HEK293 (cell line): ENCODE measurements around the gene RPL12.

ENCODE experiments used
- CTCF ChIA-PET: fragments of 350-600 bp; formaldehyde crosslinking; extraction: SDS; loops from one replicate; lab custom pipeline; 2021; ENCODE audit warnings: antibody characterized with exemption; lab: Yijun Ruan, JAX
- POLR2A ChIA-PET: fragments of 300-600 bp; formaldehyde crosslinking; extraction: SDS; loops from one replicate; lab custom pipeline; 2020; ENCODE audit warnings: antibody characterized with exemption, inconsistent platforms; lab: Yijun Ruan, JAX
- H3K27ac ChIP-seq: fragments of 200-500 bp; sonication (Bioruptor generic); 2 replicates; pipeline ENCODE4 v1.5.1; 2014; ENCODE audit warnings: low read depth, low read length, control low read depth, inconsistent platforms; ENCODE audit errors: extremely low read depth
- H3K36me3 ChIP-seq, 2 experiments: fragments of 200-500 bp in 1 of 2; sonication (Bioruptor generic) in 1 of 2; 1 replicate in 1 of 2; 2 replicates in 1 of 2; pipeline ENCODE4 v1.5.1; 2014 to 2017; ENCODE audit warnings: inconsistent platforms in 2 of 2, low read length in 2 of 2; ENCODE audit not compliant: control insufficient read depth in 2 of 2, insufficient read depth in 1 of 2
- H3K4me1 ChIP-seq: fragments of 200-500 bp; sonication (Bioruptor generic); 2 replicates; pipeline ENCODE4 v1.5.1; 2014; ENCODE audit warnings: mild to moderate bottlenecking, low read length, inconsistent platforms; ENCODE audit not compliant: control insufficient read depth, insufficient read depth
- H3K4me3 ChIP-seq: 2 replicates; pipeline ENCODE4 v1.5.1; 2011; ENCODE audit warnings: low read depth, mild to moderate bottlenecking, control low read depth, low read length, moderate library complexity
- H3K9me3 ChIP-seq: fragments of 200-500 bp; sonication (Bioruptor generic); 2 replicates; pipeline ENCODE4 v1.5.1; 2014; ENCODE audit warnings: low read depth, low read length, inconsistent platforms; ENCODE audit not compliant: control insufficient read depth, insufficient read depth
- EGR2 ChIP-seq: fragments of 450-650 bp; formaldehyde crosslinking; IDR thresholded peaks from 2 replicates; pipeline ENCODE4 v1.5.1; 2016; ENCODE audit warnings: low read depth, missing biosample characterization, missing genetic modification characterization
- FEZF1 ChIP-seq: fragments of 450-650 bp; formaldehyde crosslinking; IDR thresholded peaks from 2 replicates; pipeline ENCODE4 v1.5.1; 2016; ENCODE audit warnings: missing biosample characterization, missing genetic modification characterization
- REST ChIP-seq: fragments of 450-650 bp; formaldehyde crosslinking; IDR thresholded peaks from 2 replicates; pipeline ENCODE4 v1.5.1; 2016; ENCODE audit warnings: missing biosample characterization, missing genetic modification characterization
- ZBTB6 ChIP-seq: fragments of 450-650 bp; formaldehyde crosslinking; IDR thresholded peaks from 2 replicates; pipeline ENCODE4 v1.5.1; 2017; ENCODE audit warnings: missing biosample characterization, missing genetic modification characterization
- ZFHX2 ChIP-seq: fragments of 450-650 bp; formaldehyde crosslinking; conservative IDR thresholded peaks from 2 replicates; pipeline ENCODE4 v1.5.1; 2016; ENCODE audit warnings: missing biosample characterization, missing genetic modification characterization
- ZNF174 ChIP-seq: fragments of 450-650 bp; formaldehyde crosslinking; IDR thresholded peaks from 2 replicates; pipeline ENCODE4 v1.5.0; 2017; ENCODE audit warnings: missing biosample characterization, mild to moderate bottlenecking, missing genetic modification characterization
- ZNF18 ChIP-seq: fragments of 450-650 bp; formaldehyde crosslinking; IDR thresholded peaks from 2 replicates; pipeline ENCODE4 v1.5.1; 2016; ENCODE audit warnings: missing biosample characterization, missing genetic modification characterization
- ZNF184 ChIP-seq: fragments of 450-650 bp; IDR thresholded peaks from 2 replicates; pipeline ENCODE4 v1.5.1; 2018; ENCODE audit warnings: missing biosample characterization, mild to moderate bottlenecking, missing genetic modification characterization
- ZNF248 ChIP-seq: fragments of 450-650 bp; formaldehyde crosslinking; IDR thresholded peaks from 2 replicates; pipeline ENCODE4 v1.5.1; 2017; ENCODE audit warnings: missing biosample characterization, missing genetic modification characterization
- ZNF26 ChIP-seq: fragments of 450-650 bp; formaldehyde crosslinking; IDR thresholded peaks from 2 replicates; pipeline ENCODE4 v1.5.1; 2016; ENCODE audit warnings: missing biosample characterization, missing genetic modification characterization
- ZNF324 ChIP-seq: fragments of 450-650 bp; formaldehyde crosslinking; IDR thresholded peaks from 2 replicates; pipeline ENCODE4 v1.5.1; 2016; ENCODE audit warnings: missing biosample characterization, missing genetic modification characterization
- ZNF488 ChIP-seq: fragments of 450-650 bp; formaldehyde crosslinking; IDR thresholded peaks from 2 replicates; pipeline ENCODE4 v1.5.1; 2016; ENCODE audit warnings: missing biosample characterization, missing genetic modification characterization
- ZNF530 ChIP-seq: fragments of 450-650 bp; formaldehyde crosslinking; IDR thresholded peaks from 2 replicates; pipeline ENCODE4 v1.5.1; 2016; ENCODE audit warnings: low read depth, missing biosample characterization, missing genetic modification characterization
- ZNF561 ChIP-seq: fragments of 450-650 bp; IDR thresholded peaks from 2 replicates; pipeline ENCODE4 v1.5.1; 2018; ENCODE audit warnings: missing biosample characterization, missing genetic modification characterization, borderline replicate concordance
- ZNF704 ChIP-seq: fragments of 450-650 bp; formaldehyde crosslinking; IDR thresholded peaks from 2 replicates; pipeline ENCODE4 v1.5.1; 2016; ENCODE audit warnings: missing biosample characterization, missing genetic modification characterization
- ZNF830 ChIP-seq: fragments of 450-650 bp; IDR thresholded peaks from 2 replicates; pipeline ENCODE4 v1.5.0; 2018; ENCODE audit warnings: missing biosample characterization, missing genetic modification characterization, low read depth, mild to moderate bottlenecking, moderate library complexity
- ZSCAN30 ChIP-seq: fragments of 450-650 bp; IDR thresholded peaks from 2 replicates; pipeline ENCODE4 v1.5.1; 2018; ENCODE audit warnings: missing biosample characterization, mild to moderate bottlenecking, missing genetic modification characterization, moderate library complexity

Gene RPL12

GRCh38 chr9:127473501-127473900 is 22.3 kb upstream of the RPL12 start:
- Histone ChIP-seq H3K4me1 (no peaks in the 10 kb centered on the region), H3K36me3 (peaks cover 0 to 13% of the 10 kb centered on the region in 2 experiments; a peak in 2 of 3 replicates), H3K9me3 (no peaks in the 10 kb centered on the region), H3K27ac (no peak overlapping the region), H3K4me3 (no peak overlapping the region)
- ChIA-PET POLR2A (interaction anchor here (0.7 to 1.8 kb wide), 2 partner anchors 17 to 22 kb away, joined by 5 to 6 read pairs; partner anchors contain the start of genes LRSAM1 and RPL12), CTCF (interaction anchor here (0.7 kb wide), 1 partner anchor 22 kb away, joined by 3 read pairs; no protein-coding TSS in a partner anchor)
- no peak for TF ChIP-seq REST (tag by site-specific recombination)
- no peak for TF ChIP-seq ZNF184 (tag by site-specific recombination)
- TF ChIP-seq ZNF26 = no peak
- no peak for TF ChIP-seq ZNF488 (tag by site-specific recombination)
- no peak for TF ChIP-seq ZNF530 (tag by site-specific recombination)
- no peak for TF ChIP-seq ZFHX2 (tag by site-specific recombination)
- no peak for TF ChIP-seq ZSCAN30 (tag by site-specific recombination)
- no peak for TF ChIP-seq FEZF1 (tag by site-specific recombination)

GRCh38 chr9:127470662-127471061 is 19.5 kb upstream of the RPL12 start:
- Histone ChIP-seq H3K36me3 (peaks cover 0 to 17% of the 10 kb centered on the region in 2 experiments; a peak in 2 of 3 replicates), H3K27ac (no peak overlapping the region), H3K4me3 (no peak overlapping the region), H3K4me1 (no peaks in the 10 kb centered on the region), H3K9me3 (no peaks in the 10 kb centered on the region)
- no peak for TF ChIP-seq ZNF248 (tag by site-specific recombination)
- no peak for TF ChIP-seq ZNF324 (tag by site-specific recombination)
- no peak for TF ChIP-seq ZNF18 (tag by site-specific recombination)
- no peak for TF ChIP-seq ZNF704 (tag by site-specific recombination)
- no peak for TF ChIP-seq ZNF561 (tag by site-specific recombination)
- no peak for TF ChIP-seq ZNF830 (tag by site-specific recombination)
- no peak for TF ChIP-seq ZNF174 (tag by site-specific recombination)
- TF ChIP-seq ZBTB6 = no peak
- no peak for TF ChIP-seq EGR2 (tag by site-specific recombination)
- ChIA-PET POLR2A (interaction anchor here (0.7 to 0.9 kb wide), 2 partner anchors 19 to 105 kb away, joined by 3 to 8 read pairs; partner anchors contain the start of gene LRSAM1), CTCF (no interaction called here)
